Neural cell (in vitro differentiated cells): ENCODE measurements around the gene ARHGAP5. TPM values are rescaled to one million over a fixed set of nuclear protein-coding genes. Genes with fewer than 3 reads are reported as not detected.

Experiments used
- H2AFZ ChIP-seq: fragments of 200-600, 300-800 bp; sonication (generic), shearing (Covaris generic); 2 replicates; pipeline ENCODE4 v1.6.0; 2014; ENCODE audit warnings: low read depth, mild to moderate bottlenecking, antibody characterized with exemption, low read length, moderate library complexity
- H3F3A ChIP-seq: fragments of 200-600 bp; shearing (Covaris generic); 2 replicates; pipeline ENCODE4 v1.6.1; 2016; ENCODE audit warnings: mild to moderate bottlenecking, moderate library complexity, mixed read lengths, antibody characterized with exemption, low read length; ENCODE audit not compliant: insufficient read depth, poor library complexity, severe bottlenecking
- H3K27ac ChIP-seq: fragments of 200-600, 300-800 bp; sonication (generic), shearing (Covaris generic); 2 replicates; pipeline ENCODE4 v1.5.1; 2014; ENCODE audit warnings: mild to moderate bottlenecking, low read length, moderate library complexity
- H3K27me3 ChIP-seq: fragments of 300-800, 200-600 bp; sonication (generic), shearing (Covaris generic); 2 replicates; pipeline ENCODE4 v1.6.0; 2014; ENCODE audit warnings: mild to moderate bottlenecking, low read depth, low read length, moderate library complexity; ENCODE audit not compliant: insufficient read depth
- H3K36me3 ChIP-seq: fragments of 300-800, 200-600 bp; sonication (generic), shearing (Covaris generic); 2 replicates; pipeline ENCODE4 v1.5.1; 2014; ENCODE audit warnings: mild to moderate bottlenecking, antibody characterized with exemption, low read length, moderate library complexity; ENCODE audit not compliant: insufficient read depth
- H3K4me2 ChIP-seq: fragments of 300-800, 200-600 bp; sonication (generic), shearing (Covaris generic); 2 replicates; pipeline ENCODE4 v1.6.0; 2014; ENCODE audit warnings: mild to moderate bottlenecking, low read length
- H3K4me3 ChIP-seq: fragments of 300-800, 200-600 bp; sonication (generic), shearing (Covaris generic); 2 replicates; pipeline ENCODE4 v1.5.1; 2014; ENCODE audit warnings: mild to moderate bottlenecking, low read length, moderate library complexity
- H3K79me2 ChIP-seq: fragments of 200-600 bp; shearing (Covaris generic); replicated peaks from 2 replicates; pipeline ENCODE4 v1.6.0; 2014; ENCODE audit warnings: mild to moderate bottlenecking, low read length, moderate library complexity; ENCODE audit not compliant: insufficient read depth
- H3K9ac ChIP-seq: fragments of 300-800, 200-600 bp; sonication (generic), shearing (Covaris generic); 2 replicates; pipeline ENCODE4 v1.6.1; 2016; ENCODE audit warnings: mild to moderate bottlenecking, low read length, mixed read lengths
- H3K9me2 ChIP-seq: fragments of 200-600 bp; shearing (Covaris generic); 2 replicates; pipeline ENCODE4 v1.6.1; 2016; ENCODE audit warnings: mild to moderate bottlenecking, low read length, mixed read lengths; ENCODE audit not compliant: insufficient read depth
- H3K9me3 ChIP-seq: fragments of 200-600, 300-800 bp; sonication (generic), shearing (Covaris generic); 2 replicates; pipeline ENCODE4 v1.6.1; 2016; ENCODE audit warnings: mild to moderate bottlenecking, mixed run types, low read length, moderate library complexity, mixed read lengths
- H4K20me1 ChIP-seq: fragments of 200-600 bp; shearing (Covaris generic); 2 replicates; pipeline ENCODE4 v1.6.1; 2016; ENCODE audit warnings: mild to moderate bottlenecking, mixed run types; ENCODE audit not compliant: insufficient read depth
- CTCF ChIP-seq: fragments of 450-650 bp; IDR thresholded peaks from 2 replicates; pipeline ENCODE4 v1.5.1; 2014; ENCODE audit warnings: antibody characterized with exemption, mild to moderate bottlenecking, moderate library complexity; ENCODE audit not compliant: poor library complexity, severe bottlenecking
- EP300 ChIP-seq: fragments of 450-650 bp; conservative IDR thresholded peaks from 2 replicates; pipeline ENCODE4 v1.6.1; 2014; ENCODE audit warnings: antibody characterized with exemption, mild to moderate bottlenecking, moderate library complexity; ENCODE audit not compliant: poor library complexity, severe bottlenecking
- MXI1 ChIP-seq: fragments of 450-650 bp; conservative IDR thresholded peaks from 2 replicates; pipeline ENCODE4 v1.6.1; 2014; ENCODE audit warnings: antibody characterized with exemption, mild to moderate bottlenecking; ENCODE audit not compliant: poor library complexity, severe bottlenecking
- POLR2AphosphoS5 ChIP-seq: IDR thresholded peaks from 2 replicates; pipeline ENCODE4 v1.6.1; 2012
- RAD21 ChIP-seq: fragments of 450-650 bp; conservative IDR thresholded peaks from 2 replicates; pipeline ENCODE4 v1.6.1; 2014; ENCODE audit warnings: antibody characterized with exemption, mild to moderate bottlenecking, moderate library complexity
- SMC3 ChIP-seq: fragments of 450-650 bp; conservative IDR thresholded peaks from 2 replicates; pipeline ENCODE4 v1.6.1; 2014; ENCODE audit warnings: antibody characterized with exemption, mild to moderate bottlenecking, moderate library complexity; ENCODE audit not compliant: poor library complexity
- TAF1 ChIP-seq: IDR thresholded peaks from 2 replicates; pipeline ENCODE4 v1.6.1; 2012; ENCODE audit warnings: low read depth
- polyA plus RNA-seq: library from polyadenylated mRNA; depleted of rRNA; stranded (reverse); fragments of >200 nt; gene quantifications from 2 replicates; pipeline ENCODE4 v1.2.3, GENCODE V29; 2014
- TF ChIP-seq, protein P1 (sequence below): IDR thresholded peaks from 2 replicates; pipeline ENCODE4 v1.6.1; 2012; ENCODE audit warnings: borderline replicate concordance

The ARHGAP5 gene
- polyA plus RNA-seq, 1 donor from 2014 or later = 32.2 TPM

DNA sequence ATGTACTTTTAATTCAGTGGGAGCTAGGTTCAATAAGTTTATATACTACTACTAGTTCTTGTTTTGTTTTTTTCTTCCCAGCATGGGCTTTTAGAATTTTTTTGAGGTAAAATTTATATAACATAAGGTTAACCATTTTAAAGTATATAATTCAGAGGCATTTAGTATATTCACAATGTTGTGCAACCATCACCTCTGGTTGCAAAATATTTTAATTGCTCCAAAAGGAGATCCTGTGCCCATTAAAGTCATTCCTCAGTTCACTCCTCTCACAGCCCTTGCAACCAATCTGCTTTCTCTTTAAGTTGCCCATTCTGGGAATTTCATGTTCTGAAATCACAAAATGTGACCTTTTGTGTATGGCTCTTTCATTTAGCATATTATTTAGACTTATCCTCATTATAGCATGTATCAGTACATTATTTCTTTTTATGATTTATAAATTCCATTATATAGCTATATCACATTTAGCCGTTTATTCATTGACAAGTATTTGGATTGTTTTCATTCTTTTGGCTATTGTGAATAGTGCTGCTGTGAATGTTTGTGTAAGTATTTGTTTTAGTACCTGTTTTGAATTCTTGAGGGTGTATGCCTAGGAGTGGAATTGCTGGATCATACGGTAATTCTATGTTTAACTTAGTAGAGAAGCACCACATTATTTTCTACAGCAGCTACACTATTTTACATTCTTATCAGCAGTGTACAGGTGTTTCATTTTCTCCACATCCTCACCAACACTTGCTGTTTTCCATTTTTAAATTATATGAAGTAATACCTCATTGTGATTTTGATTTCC lies 59.1 kb downstream of the ARHGAP5 start:
- no peak overlapping the region for H3K4me3 ChIP-seq
- peaks cover 16% of the 10 kb centered on the region for H3K9me3 ChIP-seq
- H4K20me1 ChIP-seq = no peaks in the 10 kb centered on the region
- no peaks in the 10 kb centered on the region for H3K27me3 ChIP-seq
- H3K4me2 ChIP-seq = no peak overlapping the region
- H3K9ac ChIP-seq = no peak overlapping the region
- TF ChIP-seq MXI1 = no peak
- no peak for TF ChIP-seq TAF1
- no peak for TF ChIP-seq CTCF
- TF ChIP-seq, protein P1, sequence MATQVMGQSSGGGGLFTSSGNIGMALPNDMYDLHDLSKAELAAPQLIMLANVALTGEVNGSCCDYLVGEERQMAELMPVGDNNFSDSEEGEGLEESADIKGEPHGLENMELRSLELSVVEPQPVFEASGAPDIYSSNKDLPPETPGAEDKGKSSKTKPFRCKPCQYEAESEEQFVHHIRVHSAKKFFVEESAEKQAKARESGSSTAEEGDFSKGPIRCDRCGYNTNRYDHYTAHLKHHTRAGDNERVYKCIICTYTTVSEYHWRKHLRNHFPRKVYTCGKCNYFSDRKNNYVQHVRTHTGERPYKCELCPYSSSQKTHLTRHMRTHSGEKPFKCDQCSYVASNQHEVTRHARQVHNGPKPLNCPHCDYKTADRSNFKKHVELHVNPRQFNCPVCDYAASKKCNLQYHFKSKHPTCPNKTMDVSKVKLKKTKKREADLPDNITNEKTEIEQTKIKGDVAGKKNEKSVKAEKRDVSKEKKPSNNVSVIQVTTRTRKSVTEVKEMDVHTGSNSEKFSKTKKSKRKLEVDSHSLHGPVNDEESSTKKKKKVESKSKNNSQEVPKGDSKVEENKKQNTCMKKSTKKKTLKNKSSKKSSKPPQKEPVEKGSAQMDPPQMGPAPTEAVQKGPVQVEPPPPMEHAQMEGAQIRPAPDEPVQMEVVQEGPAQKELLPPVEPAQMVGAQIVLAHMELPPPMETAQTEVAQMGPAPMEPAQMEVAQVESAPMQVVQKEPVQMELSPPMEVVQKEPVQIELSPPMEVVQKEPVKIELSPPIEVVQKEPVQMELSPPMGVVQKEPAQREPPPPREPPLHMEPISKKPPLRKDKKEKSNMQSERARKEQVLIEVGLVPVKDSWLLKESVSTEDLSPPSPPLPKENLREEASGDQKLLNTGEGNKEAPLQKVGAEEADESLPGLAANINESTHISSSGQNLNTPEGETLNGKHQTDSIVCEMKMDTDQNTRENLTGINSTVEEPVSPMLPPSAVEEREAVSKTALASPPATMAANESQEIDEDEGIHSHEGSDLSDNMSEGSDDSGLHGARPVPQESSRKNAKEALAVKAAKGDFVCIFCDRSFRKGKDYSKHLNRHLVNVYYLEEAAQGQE = no peak
- no peak for TF ChIP-seq POLR2AphosphoS5
- no peak for TF ChIP-seq EP300
- TF ChIP-seq RAD21 = no peak
- no peak for TF ChIP-seq SMC3
- no peaks in the 10 kb centered on the region for H3F3A ChIP-seq
- peaks cover 6% of the 10 kb centered on the region for H3K36me3 ChIP-seq
- peaks cover 29% of the 10 kb centered on the region for H3K79me2 ChIP-seq
- H3K9me2 ChIP-seq = no peaks in the 10 kb centered on the region
- no peak overlapping the region for H2AFZ ChIP-seq
- no peak overlapping the region for H3K27ac ChIP-seq

- Histone ChIP-seq H3K27me3 (no peaks in the 10 kb centered on the region), H3F3A (no peaks in the 10 kb centered on the region), H3K9me3 (peaks cover 16% of the 10 kb centered on the region), H2AFZ (no peak overlapping the region), H3K9me2 (no peaks in the 10 kb centered on the region), H3K79me2 (peaks cover 39% of the 10 kb centered on the region), H3K4me2 (no peak overlapping the region), H4K20me1 (no peaks in the 10 kb centered on the region), H3K9ac (no peak overlapping the region), H3K36me3 (peaks cover 6% of the 10 kb centered on the region), H3K4me3 (no peak overlapping the region), H3K27ac (no peak overlapping the region)
- no peak for TF ChIP-seq EP300
- TF ChIP-seq MXI1 = no peak
- TF ChIP-seq SMC3 = no peak
These were observed 60.2 kb downstream of the ARHGAP5 start for GRCh38 chr14:32137313-32137712.
